ENCODE measurements around the gene NAV1.

- TF ChIP-seq ATF2 (CRISPR knock-in tag; IDR thresholded peaks at IDR 0.05; ENCODE audit: borderline replicate concordance, low read depth) (no peak), IRF2 (CRISPR knock-in tag; IDR thresholded peaks at IDR 0.05; ENCODE audit: borderline replicate concordance, low read depth) (no peak), FOXK1 (CRISPR knock-in tag; IDR thresholded peaks at IDR 0.05) (no peak), CTCF (IDR thresholded peaks at IDR 0.05) (no peak), MAX (CRISPR knock-in tag; IDR thresholded peaks at IDR 0.05) (no peak)
Measured at GRCh38 chr1:201563941-201564340, 25.0 kb downstream of the NAV1 start.
